Lower leg skin (tissue), 3 donors: ENCODE data around the gene ANK3.

Experiments used
- CTCF ChIP-seq, 3 donors: fragments of 450-650 bp; IDR thresholded peaks; one replicate each; pipeline ENCODE4 v1.5.1; 2016; ENCODE audit warnings: antibody characterized with exemption in 3 of 3, mild to moderate bottlenecking in 3 of 3, moderate library complexity in 2 of 3
- POLR2A ChIP-seq, 2 donors: fragments of 450-650 bp; IDR thresholded peaks; one replicate each; pipeline ENCODE4 v1.6.1; 2016 to 2017; ENCODE audit warnings: antibody characterized with exemption in 2 of 2, mild to moderate bottlenecking in 1 of 2, moderate library complexity in 1 of 2

DNA sequence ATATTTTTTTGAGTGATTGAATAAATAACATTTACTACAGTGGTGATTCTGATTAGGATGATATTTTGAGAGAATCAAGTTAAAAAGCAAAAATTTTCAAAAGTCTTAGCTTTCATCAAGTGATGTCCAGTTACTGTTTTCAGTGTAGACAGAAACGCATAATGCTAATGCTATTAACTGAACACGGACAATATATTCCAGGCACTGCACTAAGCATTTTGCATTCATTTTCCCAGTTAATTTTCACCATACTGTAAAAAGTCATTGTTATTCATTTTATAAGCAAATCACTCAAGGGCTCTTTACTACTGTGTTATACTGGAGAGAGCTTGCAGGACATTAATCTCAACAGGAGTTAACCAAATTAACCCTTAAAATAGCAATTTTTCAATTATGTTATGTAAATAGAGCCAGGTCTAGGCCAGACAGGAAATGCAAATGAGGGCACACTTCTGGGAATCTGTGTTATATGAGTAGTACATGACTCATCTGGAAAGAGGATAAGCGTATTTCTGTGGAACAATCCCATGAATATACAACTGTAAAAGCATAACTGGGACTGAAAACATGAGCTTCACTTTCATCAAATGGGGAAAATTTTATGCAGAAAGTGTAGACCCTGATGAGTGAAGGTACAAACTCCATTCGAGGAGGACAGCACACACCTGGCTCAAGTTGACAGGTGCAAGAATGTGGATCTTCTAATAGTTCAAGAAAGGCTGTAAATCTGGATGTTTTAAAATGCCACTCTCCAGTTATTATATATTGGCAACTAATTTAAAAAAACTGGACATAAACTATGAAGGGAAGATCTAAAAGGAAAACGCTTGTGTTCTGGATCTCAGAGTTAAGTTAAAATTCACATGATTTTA, 75.4 kb downstream of the ANK3 start:
- TF ChIP-seq CTCF (IDR thresholded peaks at IDR 0.05) (no peak), POLR2A (IDR thresholded peaks at IDR 0.05) (no peak)
